ENCODE data around the gene SORCS2. TPM values are rescaled to one million over a fixed set of nuclear protein-coding genes. Genes with fewer than 3 reads are reported as not detected.

The SORCS2 gene
- polyA plus RNA-seq, 3 donors: 0.46 to 0.55 TPM; not detected in 1

GRCh38 chr4:7278071-7278765 lies 85.9 kb downstream of the SORCS2 start:
- DNase-seq: no peak
- no peaks in the 10 kb centered on the region for H4K20me1 ChIP-seq (ENCODE audit: insufficient read depth, low read length)
- no peaks in the 10 kb centered on the region for H3K27me3 ChIP-seq (ENCODE audit: control insufficient read depth in 2 of 2, insufficient read depth in 2 of 2, low read length in 2 of 2)
- 92% methylated on average over 12 of the region's 14 CpGs for WGBS (ENCODE audit: insufficient coverage)
- no peaks in the 10 kb centered on the region for H3K4me1 ChIP-seq (ENCODE audit: control insufficient read depth in 1 of 2, insufficient read depth in 2 of 2, low read length in 2 of 2)
- no peak overlapping the region for H3K27ac ChIP-seq (ENCODE audit: low read depth in 1 of 2, low read length in 2 of 2)
- no peaks in the 10 kb centered on the region for H3K79me2 ChIP-seq (ENCODE audit: insufficient read depth, low read length)
- no peak overlapping the region for H3K9ac ChIP-seq (ENCODE audit: insufficient read depth, low read length, poor library complexity, severe bottlenecking)
- H3K36me3 ChIP-seq (replicated peaks in 1 of 2; ENCODE audit: control insufficient read depth in 1 of 2, insufficient read depth in 2 of 2, low read length in 2 of 2): no peaks in the 10 kb centered on the region
- Mint-ChIP-seq H3K36me3 (no peaks in the 10 kb centered on the region), H3K4me1 (no peaks in the 10 kb centered on the region), H3K27ac (no peak overlapping the region), H3K4me3 (no peak overlapping the region), H3K27me3 (ENCODE audit: low read depth in 3 of 3) (peaks cover 7 to 29% (median 12%) of the 10 kb centered on the region in 3 donors), H3K9me3 (peaks cover 0 to 2% (median 0%) of the 10 kb centered on the region in 7 donors)
- intact Hi-C loops (cut with micrococcal nuclease): no loop called here
- no peak overlapping the region for H3K4me3 ChIP-seq (replicated peaks in 1 of 3; ENCODE audit: low read depth in 2 of 3, low read length in 3 of 3)
- TF ChIP-seq CTCF (IDR thresholded peaks at IDR 0.05): no peak
- H3K4me2 ChIP-seq (replicated peaks; ENCODE audit: extremely low read depth, low read length, poor library complexity, severe bottlenecking): no peak overlapping the region
- H2AFZ ChIP-seq (ENCODE audit: insufficient read depth, low read depth, low read length, poor library complexity, severe bottlenecking): no peak overlapping the region
- no peaks in the 10 kb centered on the region for H3K9me3 ChIP-seq (replicated peaks in 1 of 2; ENCODE audit: control insufficient read depth in 1 of 2, insufficient read depth in 1 of 2, low read length in 2 of 2)

GRCh38 chr4:7278981-7279380 lies 86.6 kb downstream of the SORCS2 start:
- H3K79me2 ChIP-seq (ENCODE audit: insufficient read depth, low read length): no peaks in the 10 kb centered on the region
- no peak for TF ChIP-seq CTCF (IDR thresholded peaks at IDR 0.05)
- no peak overlapping the region for H3K4me3 ChIP-seq (replicated peaks in 1 of 3; ENCODE audit: low read depth in 2 of 3, low read length in 3 of 3)
- H3K4me1 Mint-ChIP-seq: no peaks in the 10 kb centered on the region
- no peak for DNase-seq
- H3K4me2 ChIP-seq (replicated peaks; ENCODE audit: extremely low read depth, low read length, poor library complexity, severe bottlenecking): no peak overlapping the region
- H3K9me3 Mint-ChIP-seq: peaks cover 0 to 2% (median 0%) of the 10 kb centered on the region in 7 donors
- no peak overlapping the region for H3K4me3 Mint-ChIP-seq
- no peaks in the 10 kb centered on the region for H4K20me1 ChIP-seq (ENCODE audit: insufficient read depth, low read length)
- H3K36me3 Mint-ChIP-seq: no peaks in the 10 kb centered on the region
- no peaks in the 10 kb centered on the region for H3K27me3 ChIP-seq (ENCODE audit: control insufficient read depth in 2 of 2, insufficient read depth in 2 of 2, low read length in 2 of 2)
- peaks cover 7 to 28% (median 14%) of the 10 kb centered on the region in 3 donors for H3K27me3 Mint-ChIP-seq (ENCODE audit: low read depth in 3 of 3)
- H2AFZ ChIP-seq (ENCODE audit: insufficient read depth, low read depth, low read length, poor library complexity, severe bottlenecking): no peak overlapping the region
- intact Hi-C loops (cut with micrococcal nuclease): no loop called here
- no peaks in the 10 kb centered on the region for H3K4me1 ChIP-seq (ENCODE audit: control insufficient read depth in 1 of 2, insufficient read depth in 2 of 2, low read length in 2 of 2)
- 63% methylated on average over 1 of the region's 4 CpGs for WGBS (ENCODE audit: insufficient coverage)
- no peaks in the 10 kb centered on the region for H3K36me3 ChIP-seq (replicated peaks in 1 of 2; ENCODE audit: control insufficient read depth in 1 of 2, insufficient read depth in 2 of 2, low read length in 2 of 2)
- H3K9me3 ChIP-seq (replicated peaks in 1 of 2; ENCODE audit: control insufficient read depth in 1 of 2, insufficient read depth in 1 of 2, low read length in 2 of 2): no peaks in the 10 kb centered on the region
- no peak overlapping the region for H3K27ac ChIP-seq (ENCODE audit: low read depth in 1 of 2, low read length in 2 of 2)
- no peak overlapping the region for H3K27ac Mint-ChIP-seq
- H3K9ac ChIP-seq (ENCODE audit: insufficient read depth, low read length, poor library complexity, severe bottlenecking): no peak overlapping the region

All from CD14-positive monocyte (primary cell).